Activated T-helper 1 cell treated with anti-CD3 and anti-CD28 coated beads, Interleukin-12 subunit alpha, Interleukin-12 subunit beta, Interleukin-2, Interleukin-4 antibody, amounts not matched to agents 30 ng/mL and 10 ng/mL and 1 ng/mL, durations not matched to agents 14 hours and 24 hours and 36 hours (primary cell): ENCODE results near the gene CYP2D6. TPM values are rescaled to one million over a fixed set of nuclear protein-coding genes. Genes with fewer than 3 reads are reported as not detected.
"Not testable (repeated sequence)": the region's sequence is repeated elsewhere in the genome, so short reads cannot be mapped to it uniquely, and the experiment has no call there.

Experiments
- DNase-seq: peaks from one replicate; pipeline ENCODE4 v3.0.0; 2021; ENCODE audit warnings: low spot score
- H3K27ac Mint-ChIP-seq: one replicate; pipeline ENCODE4 v1.8.0; 2021; ENCODE audit warnings: mild to moderate bottlenecking, mixed read lengths
- H3K27me3 Mint-ChIP-seq: one replicate; pipeline ENCODE4 v1.8.0; 2022; ENCODE audit warnings: mild to moderate bottlenecking, moderate library complexity, mixed read lengths; ENCODE audit not compliant: insufficient read depth
- H3K36me3 Mint-ChIP-seq: one replicate; pipeline ENCODE4 v1.8.0; 2021; ENCODE audit warnings: low read depth, mixed read lengths
- H3K4me1 Mint-ChIP-seq: one replicate; pipeline ENCODE4 v1.8.0; 2021; ENCODE audit warnings: low read depth, mixed read lengths
- H3K4me3 Mint-ChIP-seq: one replicate; pipeline ENCODE4 v1.8.0; 2021; ENCODE audit warnings: mild to moderate bottlenecking, moderate library complexity, mixed read lengths
- H3K9me3 Mint-ChIP-seq: one replicate; pipeline ENCODE4 v1.8.0; 2021; ENCODE audit warnings: mixed read lengths
- intact Hi-C: fragments of 100-400 bp; cut with micrococcal nuclease; formaldehyde crosslinking; loops from one replicate; pipeline ENCODE4 v1.15.1; 2024
- total RNA-seq: library from RNA; stranded (reverse); gene quantifications from 2 replicates; pipeline ENCODE4 v1.2.3, GENCODE V29; 2022

Gene CYP2D6
- total RNA-seq, 1 donor from 2014 or later = 4.6 TPM

DNA sequence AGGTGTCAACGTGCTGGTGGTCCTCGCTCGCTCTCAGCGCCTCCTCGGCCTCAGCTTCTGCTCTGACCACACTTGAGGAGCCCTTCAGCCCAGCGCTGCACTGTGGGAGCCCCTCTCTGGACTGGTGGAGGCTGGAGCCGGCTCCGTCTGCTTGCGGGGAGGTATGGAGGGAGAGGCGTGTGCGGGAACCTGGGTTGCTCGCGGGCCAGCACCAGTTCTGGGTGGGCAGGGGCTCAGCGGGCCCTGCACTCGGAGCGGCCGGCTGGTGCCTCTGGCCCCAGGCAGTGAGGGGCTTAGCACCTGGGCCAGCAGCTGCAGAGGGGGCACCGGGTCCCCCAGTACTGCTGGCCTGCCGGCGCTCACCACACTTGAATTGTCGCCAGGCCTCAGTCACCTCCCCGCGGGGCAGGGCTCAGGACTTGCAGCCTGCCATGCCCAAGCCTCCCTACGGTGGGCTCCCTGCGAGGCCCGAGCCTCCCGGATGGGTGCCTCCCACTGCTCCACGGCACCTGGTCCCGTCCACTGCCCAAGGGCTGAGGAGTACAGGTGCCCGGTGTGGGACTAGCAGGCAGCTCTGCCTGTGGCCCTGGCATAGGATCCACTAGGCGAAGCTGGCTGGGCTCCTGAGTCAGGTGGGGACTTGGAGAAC is 7.6 kb upstream of the CYP2D6 start:
- no peaks in the 10 kb centered on the region for H3K27me3 Mint-ChIP-seq
- H3K4me3 Mint-ChIP-seq = no peak overlapping the region
- H3K4me1 Mint-ChIP-seq = no peaks in the 10 kb centered on the region
- no peak for DNase-seq
- no peaks in the 10 kb centered on the region for H3K9me3 Mint-ChIP-seq
- H3K27ac Mint-ChIP-seq = no peak overlapping the region
- intact Hi-C loops = no loop called here
- H3K36me3 Mint-ChIP-seq = peaks cover 6% of the 10 kb centered on the region

DNA sequence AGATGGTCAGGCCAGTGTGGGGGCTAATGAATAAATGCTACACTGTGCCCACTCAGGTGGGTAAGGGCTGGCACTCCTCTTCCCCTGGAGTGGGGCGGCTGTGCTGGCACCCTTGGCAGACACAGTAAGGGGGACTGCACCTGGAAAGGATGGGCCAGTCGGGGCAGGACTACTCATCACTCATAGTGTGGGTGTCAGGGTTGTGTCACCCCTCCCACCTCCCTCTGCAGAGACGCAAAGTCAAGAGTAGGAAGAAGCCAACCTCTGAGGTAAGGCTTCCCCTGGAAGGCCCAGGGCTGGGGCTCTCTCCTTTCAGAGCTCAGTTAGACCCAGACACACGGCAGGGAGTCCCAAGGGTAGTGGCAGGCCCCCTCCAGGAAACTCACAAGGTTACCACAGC is 5.1 kb upstream of the CYP2D6 start:
- DNase-seq, H3K27ac Mint-ChIP-seq, intact Hi-C loops, H3K36me3 Mint-ChIP-seq, H3K27me3 Mint-ChIP-seq, H3K4me1 Mint-ChIP-seq, H3K4me3 Mint-ChIP-seq, H3K9me3 Mint-ChIP-seq: not testable (repeated sequence)

DNA sequence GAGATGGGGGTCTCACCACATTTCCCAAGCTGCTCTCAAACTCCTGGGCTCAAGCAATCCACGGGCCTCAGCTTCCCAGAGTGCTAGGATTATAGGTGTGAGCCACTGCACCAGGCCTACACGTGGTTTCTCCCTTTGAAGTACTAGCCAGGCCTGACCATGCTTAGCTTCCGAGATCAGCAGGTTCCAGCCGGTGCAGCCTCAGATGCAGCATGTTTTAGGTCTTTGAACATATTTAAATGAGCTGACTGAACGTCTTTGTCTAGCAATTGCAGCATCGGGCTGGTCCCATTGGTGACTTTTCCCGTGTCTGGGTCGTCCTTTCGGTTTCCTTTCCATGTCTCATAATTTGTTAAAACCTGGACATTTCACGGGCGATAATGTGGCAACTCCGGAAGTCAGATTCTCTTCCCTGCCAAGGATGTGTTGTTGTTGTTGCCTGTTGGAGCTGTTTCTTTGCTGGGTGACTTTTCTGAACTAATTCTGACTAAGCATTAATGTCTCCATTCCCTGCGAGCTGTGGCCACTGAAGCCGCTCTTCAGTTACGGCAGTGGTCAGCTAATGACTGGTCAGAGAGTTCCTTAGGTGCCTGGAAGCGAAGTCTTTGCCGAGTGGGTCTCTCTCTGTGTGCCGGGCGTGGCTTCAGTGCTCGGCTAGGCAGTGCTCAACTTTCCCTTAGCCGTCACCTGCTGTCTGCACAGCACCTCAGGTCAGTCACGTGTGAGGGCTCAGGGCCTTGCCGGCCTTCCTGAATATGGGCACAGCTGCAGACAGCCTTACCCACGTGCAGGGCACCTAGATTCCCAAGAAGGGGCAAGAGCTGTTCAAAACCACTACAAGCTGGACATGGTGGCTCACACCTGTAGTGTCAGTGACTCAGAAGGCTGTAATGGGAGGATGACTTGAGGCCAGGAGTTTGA is 3.8 kb upstream of the CYP2D6 start:
- H3K4me3 Mint-ChIP-seq = no peak overlapping the region
- no peak overlapping the region for H3K27ac Mint-ChIP-seq
- no peaks in the 10 kb centered on the region for H3K27me3 Mint-ChIP-seq
- H3K4me1 Mint-ChIP-seq = no peaks in the 10 kb centered on the region
- DNase-seq = no peak
- H3K9me3 Mint-ChIP-seq = no peaks in the 10 kb centered on the region
- intact Hi-C loops = no loop called here
- H3K36me3 Mint-ChIP-seq = peaks cover 8% of the 10 kb centered on the region

DNA sequence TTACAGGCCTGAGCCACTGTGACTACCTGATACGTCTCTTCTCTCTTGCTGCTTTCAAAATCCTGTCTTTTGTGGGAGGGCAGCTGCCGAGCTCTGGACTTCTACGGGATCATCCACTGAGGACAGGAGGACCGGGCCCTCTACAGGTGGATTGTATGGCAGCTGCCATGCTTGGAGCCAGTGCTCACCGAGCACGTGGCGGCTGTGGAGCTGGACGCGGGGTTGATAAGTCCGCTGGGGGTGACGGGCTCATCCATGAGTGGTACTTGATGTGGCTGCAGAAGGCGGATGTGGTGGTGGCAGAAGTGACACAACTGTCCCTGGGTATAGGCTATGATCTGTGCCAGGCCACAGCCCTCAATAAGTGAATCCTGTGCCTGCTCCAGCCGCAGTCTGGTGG is 1.8 kb upstream of the CYP2D6 start:
- H3K4me3 Mint-ChIP-seq = no peak overlapping the region
- no peaks in the 10 kb centered on the region for H3K4me1 Mint-ChIP-seq
- peaks cover 3% of the 10 kb centered on the region for H3K36me3 Mint-ChIP-seq
- no peak overlapping the region for H3K27ac Mint-ChIP-seq
- no peaks in the 10 kb centered on the region for H3K9me3 Mint-ChIP-seq
- DNase-seq = no peak
- intact Hi-C loops = no loop called here
- H3K27me3 Mint-ChIP-seq = no peaks in the 10 kb centered on the region

DNA sequence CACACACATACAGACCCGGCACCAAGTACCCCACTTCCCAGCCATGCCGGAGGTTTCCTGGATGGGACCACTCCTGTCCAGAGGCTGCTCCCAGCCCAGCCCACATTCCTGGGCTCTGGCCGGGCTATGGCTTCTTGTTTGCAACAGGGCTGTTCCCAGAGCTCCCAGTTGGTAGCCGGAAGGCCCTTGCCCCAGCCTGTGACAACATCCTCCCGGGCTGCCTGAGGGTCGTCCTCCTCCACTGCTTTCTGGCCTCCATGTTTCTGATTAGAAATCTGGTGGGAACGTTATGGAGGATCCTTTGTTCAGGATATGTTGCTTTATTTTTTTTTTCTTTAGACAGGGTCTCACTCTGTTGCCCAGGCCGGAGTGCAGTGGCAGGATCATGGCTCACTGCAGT is 952 bp upstream of the CYP2D6 start:
- Mint-ChIP-seq H3K4me1 (no peaks in the 10 kb centered on the region), H3K27me3 (no peaks in the 10 kb centered on the region), H3K4me3 (no peak overlapping the region), H3K36me3 (peaks cover 3% of the 10 kb centered on the region), H3K27ac (peak overlapping the region; percentile 49), H3K9me3 (no peaks in the 10 kb centered on the region)
- intact Hi-C loops = no loop called here
- no peak for DNase-seq

DNA sequence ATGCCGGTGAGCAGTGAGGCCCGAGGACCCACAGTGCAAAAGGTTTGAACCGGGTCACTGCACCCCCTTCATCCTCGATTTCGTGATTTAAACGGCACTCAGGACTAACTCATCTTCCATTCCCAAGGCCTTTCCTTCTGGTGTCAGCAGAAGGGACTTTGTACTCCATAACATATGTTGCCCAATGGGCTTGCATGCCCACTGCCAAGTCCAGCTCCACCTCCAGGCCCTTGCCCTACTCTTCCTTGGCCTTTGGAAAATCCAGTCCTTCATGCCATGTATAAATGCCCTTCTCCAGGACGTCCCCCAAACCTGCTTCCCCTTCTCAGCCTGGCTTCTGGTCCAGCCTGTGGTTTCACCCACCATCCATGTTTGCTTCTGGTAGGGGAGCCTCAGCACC is 428 bp downstream of the CYP2D6 start:
- intact Hi-C loops, H3K36me3 Mint-ChIP-seq, H3K27me3 Mint-ChIP-seq, H3K27ac Mint-ChIP-seq, H3K4me1 Mint-ChIP-seq, DNase-seq, H3K9me3 Mint-ChIP-seq, H3K4me3 Mint-ChIP-seq: not testable (repeated sequence)

DNA sequence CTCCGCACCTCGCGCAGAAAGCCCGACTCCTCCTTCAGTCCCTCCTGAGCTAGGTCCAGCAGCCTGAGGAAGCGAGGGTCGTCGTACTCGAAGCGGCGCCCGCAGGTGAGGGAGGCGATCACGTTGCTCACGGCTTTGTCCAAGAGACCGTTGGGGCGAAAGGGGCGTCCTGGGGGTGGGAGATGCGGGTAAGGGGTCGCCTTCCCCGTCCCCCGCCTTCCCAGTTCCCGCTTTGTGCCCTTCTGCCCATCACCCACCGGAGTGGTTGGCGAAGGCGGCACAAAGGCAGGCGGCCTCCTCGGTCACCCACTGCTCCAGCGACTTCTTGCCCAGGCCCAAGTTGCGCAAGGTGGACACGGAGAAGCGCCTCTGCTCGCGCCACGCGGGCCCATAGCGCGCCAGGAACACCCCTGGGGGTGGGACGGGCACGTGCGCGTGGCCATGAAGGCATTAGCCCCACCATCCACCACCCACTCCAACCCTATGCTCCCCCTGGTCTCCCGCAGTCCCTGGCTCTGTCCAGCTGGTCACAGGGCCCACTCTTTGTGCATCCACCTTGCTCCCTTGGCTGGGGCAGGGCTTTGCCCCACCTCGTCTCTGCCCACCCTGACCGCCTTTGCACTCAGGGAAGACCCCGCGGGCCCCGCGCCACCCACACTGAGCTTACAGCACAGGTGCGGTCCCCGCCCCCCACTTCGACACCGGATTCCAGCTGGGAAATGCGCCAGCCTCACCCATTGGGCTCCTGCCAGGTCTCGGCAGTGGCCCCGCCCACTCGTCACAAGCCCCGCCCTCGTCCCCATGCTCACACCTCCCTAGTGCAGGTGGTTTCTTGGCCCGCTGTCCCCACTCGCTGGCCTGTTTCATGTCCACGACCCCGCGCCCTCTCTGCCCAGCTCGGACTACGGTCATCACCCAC is 1.6 kb downstream of the CYP2D6 start:
- intact Hi-C loops, H3K27ac Mint-ChIP-seq, H3K4me3 Mint-ChIP-seq, H3K4me1 Mint-ChIP-seq, DNase-seq, H3K9me3 Mint-ChIP-seq, H3K27me3 Mint-ChIP-seq, H3K36me3 Mint-ChIP-seq: not testable (repeated sequence)

DNA sequence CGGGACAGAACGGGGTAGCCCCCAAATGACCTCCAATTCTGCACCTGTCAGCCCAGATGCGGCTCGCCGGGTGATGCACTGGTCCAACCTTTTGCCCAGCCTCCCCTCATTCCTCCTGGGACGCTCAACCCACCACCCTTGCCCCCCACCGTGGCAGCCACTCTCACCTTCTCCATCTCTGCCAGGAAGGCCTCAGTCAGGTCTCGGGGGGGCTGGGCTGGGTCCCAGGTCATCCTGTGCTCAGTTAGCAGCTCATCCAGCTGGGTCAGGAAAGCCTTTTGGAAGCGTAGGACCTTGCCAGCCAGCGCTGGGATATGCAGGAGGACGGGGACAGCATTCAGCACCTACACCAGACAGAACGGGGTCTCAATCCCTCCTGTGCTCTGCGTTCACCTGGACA is 2.6 kb downstream of the CYP2D6 start:
- DNase-seq, H3K27me3 Mint-ChIP-seq, H3K9me3 Mint-ChIP-seq, H3K27ac Mint-ChIP-seq, H3K36me3 Mint-ChIP-seq, H3K4me3 Mint-ChIP-seq, intact Hi-C loops, H3K4me1 Mint-ChIP-seq: not testable (repeated sequence)

DNA sequence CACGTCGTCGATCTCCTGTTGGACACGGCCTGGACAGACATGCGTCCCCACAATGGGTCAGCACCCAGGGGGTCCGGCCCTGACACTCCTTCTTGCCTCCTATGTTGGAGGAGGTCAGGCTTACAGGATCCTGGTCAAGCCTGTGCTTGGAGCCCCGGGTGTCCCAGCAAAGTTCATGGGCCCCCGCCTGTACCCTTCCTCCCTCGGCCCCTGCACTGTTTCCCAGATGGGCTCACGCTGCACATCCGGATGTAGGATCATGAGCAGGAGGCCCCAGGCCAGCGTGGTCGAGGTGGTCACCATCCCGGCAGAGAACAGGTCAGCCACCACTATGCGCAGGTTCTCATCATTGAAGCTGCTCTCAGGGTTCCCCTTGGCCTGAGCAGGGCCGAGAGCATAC is 3.0 kb downstream of the CYP2D6 start:
- Mint-ChIP-seq H3K4me3 (no peak overlapping the region), H3K4me1 (no peaks in the 10 kb centered on the region), H3K36me3 (no peaks in the 10 kb centered on the region), H3K27ac (no peak overlapping the region), H3K27me3 (no peaks in the 10 kb centered on the region), H3K9me3 (no peaks in the 10 kb centered on the region)
- intact Hi-C loops = no loop called here
- no peak for DNase-seq

DNA sequence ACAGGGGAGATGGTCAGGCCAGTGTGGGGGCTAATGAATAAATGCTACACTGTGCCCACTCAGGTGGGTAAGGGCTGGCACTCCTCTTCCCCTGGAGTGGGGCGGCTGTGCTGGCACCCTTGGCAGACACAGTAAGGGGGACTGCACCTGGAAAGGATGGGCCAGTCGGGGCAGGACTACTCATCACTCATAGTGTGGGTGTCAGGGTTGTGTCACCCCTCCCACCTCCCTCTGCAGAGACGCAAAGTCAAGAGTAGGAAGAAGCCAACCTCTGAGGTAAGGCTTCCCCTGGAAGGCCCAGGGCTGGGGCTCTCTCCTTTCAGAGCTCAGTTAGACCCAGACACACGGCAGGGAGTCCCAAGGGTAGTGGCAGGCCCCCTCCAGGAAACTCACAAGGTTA is 7.1 kb downstream of the CYP2D6 start:
- DNase-seq, H3K9me3 Mint-ChIP-seq, H3K4me3 Mint-ChIP-seq, H3K27me3 Mint-ChIP-seq, H3K36me3 Mint-ChIP-seq, H3K27ac Mint-ChIP-seq, intact Hi-C loops: not testable (repeated sequence)
- H3K4me1 Mint-ChIP-seq = peaks cover 38% of the 10 kb centered on the region

DNA sequence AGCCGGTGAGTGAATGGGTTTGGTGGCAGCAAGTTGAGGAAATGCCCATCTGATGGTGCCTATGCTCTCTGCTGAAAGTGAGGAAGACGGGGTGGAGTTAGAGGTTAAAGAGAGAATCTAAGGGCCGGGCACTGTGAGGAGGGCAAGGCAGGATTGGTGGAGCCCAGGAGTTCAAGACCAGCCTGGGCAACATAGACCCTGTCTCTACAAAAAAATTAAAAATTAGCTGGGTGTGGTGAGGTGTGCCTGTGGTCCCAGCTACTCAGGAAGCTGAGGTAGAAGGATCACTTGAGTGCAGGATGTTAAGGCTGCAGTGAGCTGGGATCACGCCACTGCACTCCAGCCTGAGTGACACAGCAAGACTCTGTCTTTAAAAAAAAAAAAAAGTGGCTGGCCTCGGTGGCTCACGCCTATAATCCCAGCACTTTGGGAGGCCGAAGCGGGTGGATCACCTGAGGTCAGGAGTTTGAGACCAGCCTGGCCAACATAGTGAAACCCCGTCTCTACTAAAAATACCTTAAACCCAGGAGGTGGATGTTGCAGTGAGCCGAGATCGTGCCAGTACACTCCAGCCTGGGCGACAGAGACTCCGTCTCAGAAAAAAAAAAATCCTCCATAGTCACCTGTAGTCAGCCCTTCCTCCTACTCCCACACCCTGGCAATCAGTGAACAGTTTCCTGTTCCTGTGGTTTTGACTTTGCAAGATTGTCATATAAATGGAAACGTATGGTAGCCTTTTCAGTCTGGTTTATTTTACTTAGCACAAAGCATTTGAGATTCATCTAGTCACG is 10.2 kb downstream of the CYP2D6 start:
- peak overlapping the region; percentile 86 for H3K27ac Mint-ChIP-seq
- not testable (repeated sequence) for H3K27me3 Mint-ChIP-seq, H3K36me3 Mint-ChIP-seq
- H3K4me1 Mint-ChIP-seq = peaks cover 44% of the 10 kb centered on the region
- H3K4me3 Mint-ChIP-seq = peak overlapping the region; percentile 74
- peak; percentile 44 for DNase-seq
- intact Hi-C loops = loop anchor here (2.0 kb wide), 2 partner anchors 30 to 154 kb away; partner anchors contain the start of gene NDUFA6
- H3K9me3 Mint-ChIP-seq = peaks cover 13% of the 10 kb centered on the region

DNA sequence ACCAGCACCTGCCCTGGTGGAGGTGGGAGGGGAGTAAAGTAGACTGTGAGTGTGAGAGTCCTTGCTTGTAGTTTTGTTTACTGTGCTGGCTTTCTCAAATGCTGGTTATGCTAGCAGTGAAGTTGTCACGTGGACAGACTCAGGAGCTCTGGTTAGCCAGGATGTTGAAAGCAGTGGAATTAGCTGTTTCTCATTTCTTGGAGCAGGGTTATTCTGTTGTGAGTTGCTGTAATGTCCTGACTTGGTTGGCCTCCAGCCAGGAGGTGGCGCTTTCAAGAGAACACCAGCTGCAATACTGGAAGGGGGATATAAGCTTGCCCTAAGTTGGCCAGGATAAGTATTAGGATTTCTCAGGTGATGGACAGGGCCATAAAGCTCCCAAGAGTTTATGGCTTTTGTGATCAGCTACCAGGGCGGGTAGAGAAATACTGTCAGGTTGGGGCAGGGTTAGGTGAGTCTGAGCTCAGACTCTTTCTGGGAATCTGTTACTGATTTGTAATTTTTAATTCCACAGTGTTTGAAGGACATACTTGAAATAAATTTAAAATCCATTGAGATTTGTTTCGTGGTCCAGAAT is 13.7 kb downstream of the CYP2D6 start:
- Mint-ChIP-seq H3K4me1 (peaks cover 39% of the 10 kb centered on the region), H3K36me3 (peaks cover 6% of the 10 kb centered on the region)
- intact Hi-C loops = no loop called here

More for the DNA sequence above, 13.7 kb downstream of the CYP2D6 start:
- H3K27ac Mint-ChIP-seq = peak overlapping the region; percentile 18
- H3K9me3 Mint-ChIP-seq = peaks cover 28% of the 10 kb centered on the region
- peaks cover 2% of the 10 kb centered on the region for H3K27me3 Mint-ChIP-seq
- no peak for DNase-seq
- H3K4me3 Mint-ChIP-seq = no peak overlapping the region
